NCI-H1092 (cell line): Measurements from ENCODE around the gene C16orf87.

Experiments used
- DNase-seq: peaks from one replicate; lab custom pipeline; 2025; lab: John Stamatoyannopoulos, UW

C16orf87 gene

GRCh38 chr16:46843898-46844642, 13.1 kb upstream of the C16orf87 start:
- no peak for DNase-seq

GRCh38 chr16:46842192-46842895, 11.4 kb upstream of the C16orf87 start:
- no peak for DNase-seq

GRCh38 chr16:46839986-46840443, 9.0 kb upstream of the C16orf87 start:
- no peak for DNase-seq

GRCh38 chr16:46836534-46837530, 5.9 kb upstream of the C16orf87 start:
- DNase-seq = no peak

- no peak for DNase-seq
These were observed 2.5 kb upstream of the C16orf87 start for GRCh38 chr16:46833460-46833800.

- no peak for DNase-seq
These were observed 1.9 kb upstream of the C16orf87 start for GRCh38 chr16:46832757-46833459.

- no peak for DNase-seq
These were observed 521 bp downstream of the C16orf87 start for GRCh38 chr16:46830417-46830901.

GRCh38 chr16:46828943-46829342, 2.0 kb downstream of the C16orf87 start:
- DNase-seq = no peak

- DNase-seq = no peak
These were observed 2.7 kb downstream of the C16orf87 start for GRCh38 chr16:46828292-46828691.

GRCh38 chr16:46826631-46827030, 4.3 kb downstream of the C16orf87 start:
- DNase-seq = no peak

- DNase-seq = no peak
These were observed 8.7 kb downstream of the C16orf87 start for GRCh38 chr16:46822270-46822669.

GRCh38 chr16:46817961-46818360, 13.0 kb downstream of the C16orf87 start:
- DNase-seq = no peak

- no peak for DNase-seq
These were observed 16.2 kb downstream of the C16orf87 start for GRCh38 chr16:46814790-46815189.

- no peak for DNase-seq
These were observed 17.4 kb downstream of the C16orf87 start for GRCh38 chr16:46813611-46814010.

- DNase-seq = no peak
These were observed 18.0 kb downstream of the C16orf87 start for GRCh38 chr16:46812781-46813540.

GRCh38 chr16:46811682-46812081, 19.3 kb downstream of the C16orf87 start:
- DNase-seq = no peak

- no peak for DNase-seq
These were observed 22.0 kb downstream of the C16orf87 start for GRCh38 chr16:46808997-46809396.

- no peak for DNase-seq
These were observed 23.6 kb downstream of the C16orf87 start for GRCh38 chr16:46807336-46807735.

GRCh38 chr16:46803373-46803772, 27.6 kb downstream of the C16orf87 start:
- no peak for DNase-seq

- DNase-seq = no peak
These were observed 29.4 kb downstream of the C16orf87 start for GRCh38 chr16:46801428-46802049.
